K562 (cell line): ENCODE data around the gene FEV. TPM values are rescaled to one million over a fixed set of nuclear protein-coding genes. Genes with fewer than 3 reads are reported as not detected.

Experiments
- ATAC-seq: fragments of 200-7000 bp; cut with Tn5 transposase; 3 replicates; pipeline ENCODE4 v1.9.1; 2020; ENCODE audit warnings: moderate library complexity
- BruUV-seq: library from RNA; stranded (reverse); fragments of 400-500 nt; replicated peaks from 2 replicates; lab custom pipeline; 2021; lab: Mats Ljungman, UMichigan
- CTCF ChIA-PET: fragments of 300-600 bp; formaldehyde crosslinking; extraction: SDS; loops from one replicate; lab custom pipeline; 2021; ENCODE audit warnings: low intra/inter-chr PET ratio; lab: Yijun Ruan, JAX
- POLR2A ChIA-PET: fragments of 300-600, 350-650 bp; sonication (Branson Sonifier 250); formaldehyde crosslinking; extraction: SDS; loops from one replicate; lab custom pipeline; 2021; ENCODE audit warnings: antibody characterized with exemption, inconsistent platforms; lab: Yijun Ruan, JAX
- DNase-seq, 4 experiments: peaks; one replicate each; pipeline versions ENCODE4 v3.0.0 to v3.0.0-alpha.2; 2011 to 2018; ENCODE audit warnings: low spot score in 3 of 4, mixed read lengths in 3 of 4; ENCODE audit errors: extremely low read depth in 1 of 4
- FAIRE-seq: peaks from 2 replicates; lab custom pipeline; 2011; peaks lifted over from hg19 to GRCh38; lab: Jason Lieb, UNC
- H2AFZ ChIP-seq: 2 replicates; pipeline ENCODE4 v1.6.0; 2011; ENCODE audit warnings: low read depth, low read length, control low read depth, inconsistent platforms
- H3K27ac ChIP-seq: fragments of 200-600 bp; 3 replicates; pipeline ENCODE4 v1.8.0; 2011; ENCODE audit warnings: low read depth, mild to moderate bottlenecking, control low read depth, inconsistent platforms, low read length, moderate library complexity, mixed read lengths; ENCODE audit errors: extremely low read depth
- H3K27me3 ChIP-seq, 2 experiments: fragments of 300-600 bp in 1 of 2; 2 replicates in 1 of 2; 3 replicates in 1 of 2; pipeline versions ENCODE4 v1.6.0 to v1.8.0; 2011; ENCODE audit warnings: inconsistent platforms in 2 of 2, low read length in 2 of 2, mild to moderate bottlenecking in 1 of 2, mixed read lengths in 1 of 2, moderate library complexity in 1 of 2; ENCODE audit not compliant: control insufficient read depth in 2 of 2, insufficient read depth in 2 of 2
- H3K36me3 ChIP-seq: fragments of 300-600 bp; 3 replicates; pipeline ENCODE4 v1.8.0; 2011; ENCODE audit warnings: mild to moderate bottlenecking, low read length, inconsistent platforms; ENCODE audit not compliant: control insufficient read depth, insufficient read depth
- H3K4me1 ChIP-seq, 2 experiments: fragments of 200-600 bp in 1 of 2; replicated peaks in 1 of 2; 2 replicates in 1 of 2; 3 replicates in 1 of 2; pipeline versions ENCODE4 v1.5.1 to v1.8.0; 2011; ENCODE audit warnings: inconsistent platforms in 2 of 2, low read length in 2 of 2, mild to moderate bottlenecking in 1 of 2, mixed read lengths in 1 of 2, moderate library complexity in 1 of 2; ENCODE audit not compliant: control insufficient read depth in 2 of 2, insufficient read depth in 2 of 2
- H3K4me2 ChIP-seq: 2 replicates; pipeline ENCODE4 v1.6.1; 2011; ENCODE audit warnings: low read length, control low read depth, inconsistent platforms, mixed read lengths; ENCODE audit not compliant: insufficient read depth
- H3K4me3 ChIP-seq: fragments of 200-600 bp; sonication (generic), shearing (Covaris generic); 2 replicates; pipeline ENCODE4 v1.5.1; 2016; ENCODE audit warnings: control low read depth, inconsistent platforms
- H3K79me2 ChIP-seq: fragments of 200-600 bp; 3 replicates; pipeline ENCODE4 v1.8.0; 2011; ENCODE audit warnings: low read length, inconsistent platforms; ENCODE audit not compliant: control insufficient read depth, insufficient read depth
- H3K9ac ChIP-seq, 2 experiments: 2 replicates each; pipeline versions ENCODE4 v1.6.0 to v1.6.1; 2011; ENCODE audit warnings: low read depth in 2 of 2, low read length in 2 of 2, control low read depth in 1 of 2, inconsistent platforms in 1 of 2, mild to moderate bottlenecking in 1 of 2, mixed read lengths in 1 of 2; ENCODE audit not compliant: insufficient read depth in 1 of 2
- H3K9me1 ChIP-seq: one replicate; pipeline ENCODE4 v1.6.0; 2011; ENCODE audit warnings: inconsistent platforms, mild to moderate bottlenecking, low read length, moderate library complexity; ENCODE audit not compliant: control insufficient read depth, insufficient read depth
- H3K9me3 ChIP-seq: replicated peaks from 2 replicates; pipeline ENCODE4 v1.5.1; 2011; ENCODE audit warnings: low read depth, low read length, inconsistent platforms; ENCODE audit not compliant: control insufficient read depth, insufficient read depth
- H4K20me1 ChIP-seq: replicated peaks from 2 replicates; pipeline ENCODE4 v1.6.1; 2011; ENCODE audit warnings: low read length, inconsistent platforms, mixed read lengths; ENCODE audit not compliant: control insufficient read depth, insufficient read depth
- BCLAF1 ChIP-seq, 2 experiments: fragments of 450-650 bp in 1 of 2; IDR thresholded peaks; 2 replicates each; pipeline ENCODE4 v1.6.1; 2011 to 2017; ENCODE audit warnings: low read depth in 2 of 2, antibody characterized with exemption in 1 of 2, borderline replicate concordance in 1 of 2, low read length in 1 of 2, mild to moderate bottlenecking in 1 of 2, mixed read lengths in 1 of 2; ENCODE audit not compliant: control insufficient read depth in 1 of 2
- CREB1 ChIP-seq, 2 experiments: sonication (generic) in 1 of 2; formaldehyde crosslinking in 1 of 2; IDR thresholded peaks; 2 replicates each; pipeline versions ENCODE4 v1.6.1 to v1.8.0; 2012 to 2022; ENCODE audit warnings: inconsistent platforms in 1 of 2, mild to moderate bottlenecking in 1 of 2, missing genetic modification reagents in 1 of 2, moderate library complexity in 1 of 2
- HNRNPUL1 ChIP-seq: fragments of 200-400 bp; formaldehyde crosslinking; IDR thresholded peaks from 2 replicates; pipeline ENCODE4 v1.6.1; 2017; ENCODE audit warnings: low read length
- IFI16 ChIP-seq: fragments of 250-450 bp; sonication (Bioruptor Pico); IDR thresholded peaks from 2 replicates; pipeline ENCODE4 v2.1.2; 2022; ENCODE audit warnings: mild to moderate bottlenecking, inconsistent platforms
- KDM2B ChIP-seq: fragments of 250-450 bp; sonication (Bioruptor Pico); IDR thresholded peaks from 2 replicates; pipeline ENCODE4 v1.8.0; 2021; ENCODE audit warnings: mild to moderate bottlenecking, moderate library complexity
- KDM4B ChIP-seq, 2 experiments: fragments of 450-650 bp in 1 of 2; sonication (generic) in 1 of 2; IDR thresholded peaks; 2 replicates each; pipeline ENCODE4 v1.6.1; 2016 to 2017; ENCODE audit warnings: borderline replicate concordance in 2 of 2, antibody characterized with exemption in 1 of 2, low read depth in 1 of 2, mild to moderate bottlenecking in 1 of 2
- KLF10 ChIP-seq: fragments of 250-450 bp; sonication (Bioruptor Pico); IDR thresholded peaks from 2 replicates; pipeline ENCODE4 v1.6.1; 2021; ENCODE audit warnings: matching md5 sums
- MLX ChIP-seq, 2 experiments: fragments of 450-650 bp in 1 of 2; sonication (generic) in 1 of 2; formaldehyde crosslinking; conservative IDR thresholded peaks; 2 replicates each; pipeline versions ENCODE4 v1.4.0 to v1.8.1; 2020 to 2022; ENCODE audit warnings: mild to moderate bottlenecking in 1 of 2, missing genetic modification reagents in 1 of 2
- THAP7 ChIP-seq: fragments of 250-450 bp; sonication (Bioruptor Pico); IDR thresholded peaks from 2 replicates; pipeline ENCODE4 v1.5.0; 2021
- ZNF121 ChIP-seq: sonication (generic); formaldehyde crosslinking; conservative IDR thresholded peaks from 2 replicates; pipeline ENCODE4 v1.8.0; 2022; ENCODE audit warnings: missing genetic modification reagents
- ZNF644 ChIP-seq: fragments of 200-800 bp; sonication (Bioruptor generic); IDR thresholded peaks from 2 replicates; pipeline ENCODE4 v1.6.1; 2016; ENCODE audit warnings: low read depth, missing genetic modification characterization, missing compliant biosample characterization
- WGBS: fragments of 100-300 bp; shearing (Covaris generic); methylation state at CpG from one replicate; pipeline ENCODE4 v1.1.6; 2016; ENCODE audit warnings: low coverage, mixed read lengths; ENCODE audit not compliant: insufficient coverage; ENCODE audit errors: missing lambda C conversion rate; 5-methylcytosine and 5-hydroxymethylcytosine counted together
- in situ Hi-C: fragments of 300-500 bp; cut with MboI; formaldehyde crosslinking; loops from 4 replicates; pipeline ENCODE4 v1.15.0; 2018; ENCODE audit warnings: inconsistent platforms, mixed read lengths
- intact Hi-C: fragments of 100-400 bp; cut with micrococcal nuclease; formaldehyde crosslinking; loops from 2 replicates; pipeline ENCODE4 v1.14.2; 2022
- polyA plus RNA-seq, 8 experiments: library from polyadenylated mRNA; depleted of rRNA in 4 of 8; stranded (reverse) in 5 of 8; unstranded in 3 of 8; fragments of >200 nt; fragmentation: Nextera tagmentation in 2 of 8; fragmentation: Illumina TruSeq in 1 of 8; extraction: Ambion mirVana in 2 of 8; extraction: Trizol in 1 of 8; gene quantifications; 2 replicates each; pipeline versions ENCODE4 v1.2.1 to v1.2.3, GENCODE V29; 2011 to 2014; ENCODE audit warnings: inconsistent platforms in 1 of 8, missing spikeins in 1 of 8
- total RNA-seq, 7 experiments: library from RNA; depleted of rRNA in 6 of 7; stranded (reverse); fragments of >200 nt in 6 of 7; fragmentation: Illumina TruSeq in 2 of 7; extraction: Trizol in 2 of 7; gene quantifications; 2 replicates each; pipeline versions ENCODE4 v1.2.1 to v1.2.3, GENCODE V29; 2011 to 2021; ENCODE audit warnings: low replicate concordance in 1 of 7

The FEV gene
- total and polyA plus RNA-seq, 9 of the 15 experiments (the other 6 are each of a cell fraction or from before 2014, with no cell fraction given): 0.08 to 1.6 (median 0.62) TPM; not detected in 1

- Histone ChIP-seq H3K4me3 (no peak overlapping the region), H3K27ac (no peak overlapping the region), H3K9me3 (no peaks in the 10 kb centered on the region), H4K20me1 (no peaks in the 10 kb centered on the region; the same call in 1 of the 2 replicates), H3K9me1 (no peaks in the 10 kb centered on the region), H3K9ac (no peak overlapping the region), H3K4me2 (no peak overlapping the region), H3K36me3 (no peaks in the 10 kb centered on the region), H3K79me2 (no peaks in the 10 kb centered on the region), H3K4me1 (peaks cover 0 to 4% of the 10 kb centered on the region in 2 experiments; a peak in 1 of 5 replicates), H3K27me3 (peaks cover 5 to 56% of the 10 kb centered on the region in 2 experiments; a peak in 4 of 5 replicates), H2AFZ (no peak overlapping the region)
- no peak for TF ChIP-seq CREB1 (IDR thresholded peaks at IDR 0.05)
- TF ChIP-seq CREB1 (CRISPR knock-in tag; IDR thresholded peaks at IDR 0.05): no peak
- TF ChIP-seq ZNF121 (CRISPR knock-in tag): no peak
- TF ChIP-seq IFI16: no peak
- TF ChIP-seq THAP7 (CRISPR knock-in tag): no peak
- TF ChIP-seq KDM2B (CRISPR knock-in tag): no peak
- no peak for TF ChIP-seq KDM4B (IDR thresholded peaks at IDR 0.05; ENCODE audit: borderline replicate concordance in 2 of 2, low read depth in 1 of 2)
- TF ChIP-seq HNRNPUL1: no peak
- no peak for TF ChIP-seq BCLAF1 (IDR thresholded peaks at IDR 0.05; ENCODE audit: borderline replicate concordance in 1 of 2, control insufficient read depth in 1 of 2, low read depth in 2 of 2, low read length in 1 of 2)
- TF ChIP-seq MLX (CRISPR knock-in tag; conservative IDR thresholded peaks at IDR 0.05): no peak
- TF ChIP-seq ZNF644 (tag): no peak
- TF ChIP-seq KLF10 (CRISPR knock-in tag): no peak
- ATAC-seq: no peak
- intact Hi-C loops (no loop called here), in situ Hi-C loops (no loop called here)
- 6% methylated on average over 12 of the region's 16 CpGs for WGBS
- BruUV-seq: no TSS peak
- FAIRE-seq: no peak
- ChIA-PET CTCF (interaction anchor here (1.1 to 3.8 kb wide), 4 partner anchors 8 to 125 kb away, joined by 3 to 31 read pairs (median 5); no protein-coding TSS in a partner anchor), POLR2A (interaction anchor here (0.7 to 1.0 kb wide), 2 partner anchors 16 to 499 kb away, joined by 3 to 4 read pairs; no protein-coding TSS in a partner anchor)
- no peak for DNase-seq
Measured at GRCh38 chr2:219030177-219030940, 45.4 kb upstream of the FEV start.
